B cell (primary cell): Measurements from ENCODE around the gene ASB18. TPM values are rescaled to one million over a fixed set of nuclear protein-coding genes. Genes with fewer than 3 reads are reported as not detected.

ENCODE experiments used
- ATAC-seq: fragments of 200-7000 bp; cut with Tn5 transposase; one replicate; pipeline ENCODE4 v1.10.0; 2021; ENCODE audit warnings: low read depth, mild to moderate bottlenecking, moderate number of reproducible peaks, moderate library complexity
- CTCF ChIA-PET: fragments of 350-600 bp; sonication (Branson Sonifier 250); formaldehyde crosslinking; loops from one replicate; lab custom pipeline; 2021; ENCODE audit warnings: antibody characterized with exemption, inconsistent platforms; lab: Charles Lee
- POLR2A ChIA-PET: fragments of 350-600 bp; sonication (Branson Sonifier 250); formaldehyde crosslinking; loops from one replicate; lab custom pipeline; 2021; ENCODE audit warnings: antibody characterized with exemption; lab: Charles Lee
- DNase-seq: peaks from one replicate; pipeline ENCODE4 v3.0.0; 2013
- H2AFZ ChIP-seq: 2 replicates; pipeline ENCODE4 v1.6.1; 2012; ENCODE audit warnings: mild to moderate bottlenecking, low read depth, low read length; ENCODE audit not compliant: insufficient read depth, poor library complexity, severe bottlenecking
- H3K27ac ChIP-seq, 2 donors: 1 replicate in 1 of 2; 2 replicates in 1 of 2; pipeline ENCODE4 v1.5.1; 2012 to 2013; ENCODE audit warnings: low read length in 2 of 2, mild to moderate bottlenecking in 2 of 2, moderate library complexity in 1 of 2
- H3K27me3 ChIP-seq, 4 experiments: fragments of 200-600 bp in 1 of 4; sonication (generic) in 1 of 4; replicated peaks in 1 of 4; 1 replicate in 2 of 4; 2 replicates in 2 of 4; pipeline versions ENCODE4 v1.6.1 to v1.7.0; 2013 to 2016; ENCODE audit warnings: low read length in 3 of 4, mild to moderate bottlenecking in 2 of 4, mixed read lengths in 1 of 4, moderate library complexity in 1 of 4; ENCODE audit not compliant: insufficient read depth in 4 of 4, control insufficient read depth in 3 of 4; ENCODE audit errors: control extremely low read depth in 1 of 4
- H3K36me3 ChIP-seq, 2 experiments: replicated peaks in 1 of 2; 1 replicate in 1 of 2; 2 replicates in 1 of 2; pipeline versions ENCODE4 v1.6.1 to v1.7.1; 2013; ENCODE audit warnings: low read length in 1 of 2; ENCODE audit not compliant: insufficient read depth in 2 of 2, control insufficient read depth in 1 of 2; ENCODE audit errors: control extremely low read depth in 1 of 2, extremely low read depth in 1 of 2
- H3K4me1 ChIP-seq, 2 donors: fragments of 200-600 bp in 1 of 2; sonication (generic) in 1 of 2; 1 replicate in 1 of 2; 2 replicates in 1 of 2; pipeline versions ENCODE4 v1.5.1 to v1.6.1; 2013 to 2017; ENCODE audit warnings: low read length in 2 of 2; ENCODE audit not compliant: control insufficient read depth in 2 of 2, insufficient read depth in 2 of 2
- H3K4me2 ChIP-seq: replicated peaks from 2 replicates; pipeline ENCODE3; 2012; ENCODE audit warnings: mild to moderate bottlenecking, low read depth, low read length; ENCODE audit not compliant: poor library complexity, severe bottlenecking
- H3K4me3 ChIP-seq, 5 experiments: fragments of 200-600 bp in 1 of 5; sonication (generic) in 1 of 5; 1 replicate in 3 of 5; 2 replicates in 2 of 5; pipeline versions ENCODE4 v1.5.1 to v1.7.0; 2011 to 2016; ENCODE audit warnings: low read length in 4 of 5, mild to moderate bottlenecking in 4 of 5, low read depth in 2 of 5, control low read depth in 1 of 5, moderate library complexity in 1 of 5; ENCODE audit not compliant: insufficient read depth in 1 of 5; ENCODE audit errors: control extremely low read depth in 1 of 5, extremely low read depth in 1 of 5
- H3K79me2 ChIP-seq: fragments of 200-600 bp; sonication (generic); one replicate; pipeline ENCODE4 v1.6.0; 2016; ENCODE audit warnings: low read length; ENCODE audit not compliant: control insufficient read depth, insufficient read depth
- H3K9ac ChIP-seq: fragments of 200-600 bp; sonication (generic); 2 replicates; pipeline ENCODE4 v1.6.1; 2017; ENCODE audit warnings: mild to moderate bottlenecking, low read length, moderate library complexity
- H3K9me3 ChIP-seq, 3 donors: one replicate each; pipeline versions ENCODE4 v1.6.1 to v1.7.1; 2013; ENCODE audit warnings: low read length in 2 of 3; ENCODE audit not compliant: control insufficient read depth in 2 of 3, insufficient read depth in 1 of 3; ENCODE audit errors: control extremely low read depth in 1 of 3
- H4K20me1 ChIP-seq: 2 replicates; pipeline ENCODE4 v1.6.0; 2012; ENCODE audit warnings: mild to moderate bottlenecking, low read length; ENCODE audit not compliant: insufficient read depth, control insufficient read depth, poor library complexity, severe bottlenecking
- H3K27ac Mint-ChIP-seq: one replicate; pipeline ENCODE4 v1.8.0; 2021; ENCODE audit warnings: mixed read lengths
- H3K27me3 Mint-ChIP-seq: one replicate; pipeline ENCODE4 v1.8.0; 2021; ENCODE audit warnings: mixed read lengths
- H3K4me1 Mint-ChIP-seq: one replicate; pipeline ENCODE4 v1.8.0; 2021; ENCODE audit warnings: mixed read lengths
- H3K4me3 Mint-ChIP-seq: one replicate; pipeline ENCODE4 v1.8.0; 2021; ENCODE audit warnings: mixed read lengths
- H3K9me3 Mint-ChIP-seq: one replicate; pipeline ENCODE4 v1.8.0; 2022; ENCODE audit warnings: mixed read lengths; ENCODE audit not compliant: insufficient read depth
- CTCF ChIP-seq: fragments of 200-600 bp; IDR thresholded peaks from one replicate; pipeline ENCODE4 v1.8.0; 2022; ENCODE audit warnings: antibody characterized with exemption, mild to moderate bottlenecking
- EZH2 ChIP-seq: IDR thresholded peaks from 2 replicates; pipeline ENCODE4 v1.6.1; 2012; ENCODE audit warnings: borderline replicate concordance, low read depth, mild to moderate bottlenecking, moderate library complexity, low read length; ENCODE audit not compliant: insufficient read depth, poor library complexity, severe bottlenecking
- WGBS: methylation state at CpG from one replicate; pipeline ENCODE4 v1.1.5; 2013; ENCODE audit warnings: missing lambda C conversion rate; ENCODE audit not compliant: insufficient coverage; 5-methylcytosine and 5-hydroxymethylcytosine counted together
- intact Hi-C: fragments of 100-400 bp; cut with micrococcal nuclease; formaldehyde crosslinking; loops from one replicate; pipeline ENCODE4 v1.10.0; 2022
- polyA plus RNA-seq: library from polyadenylated mRNA; depleted of rRNA; stranded (reverse); fragments of >200 nt; gene quantifications from 2 replicates; pipeline ENCODE4 v1.2.3, GENCODE V29; 2012
- total RNA-seq, 2 donors: library from RNA; stranded (reverse); fragments of 120-200 nt in 1 of 2; gene quantifications; 1 replicate in 1 of 2; 2 replicates in 1 of 2; pipeline versions ENCODE4 v1.2.3 to v1.2.4, GENCODE V29; 2013 to 2022

Gene ASB18
- total and polyA plus RNA-seq, 2 donors (not counting 1 experiment from before 2014, with no cell fraction given), result not detected

- H3K36me3 ChIP-seq, result no peaks in the 10 kb centered on the region
- H3K4me1 ChIP-seq, result peaks cover 3 to 6% of the 10 kb centered on the region in 2 donors
- WGBS, result 56% methylated on average over 17 of the region's 21 CpGs
- no peak overlapping the region for H3K4me3 Mint-ChIP-seq
- CTCF ChIA-PET, result no interaction called here
- H3K4me3 ChIP-seq, result no peak overlapping the region
- H2AFZ ChIP-seq, result no peak overlapping the region
- POLR2A ChIA-PET, result no interaction called here
- no peaks in the 10 kb centered on the region for H3K9me3 Mint-ChIP-seq
- ATAC-seq, result no peak
- peaks cover 4% of the 10 kb centered on the region for H3K4me1 Mint-ChIP-seq
- no peak overlapping the region for H3K9ac ChIP-seq
- intact Hi-C loops, result no loop called here
- no peak overlapping the region for H3K27ac Mint-ChIP-seq
- H3K27me3 Mint-ChIP-seq, result peaks cover 62% of the 10 kb centered on the region
- H3K27ac ChIP-seq, result no peak overlapping the region
- no peak for DNase-seq
- no peak overlapping the region for H3K4me2 ChIP-seq
- no peaks in the 10 kb centered on the region for H3K79me2 ChIP-seq
- H3K27me3 ChIP-seq, result peaks cover 0 to 81% (median 38%) of the 10 kb centered on the region in 4 experiments
- peaks cover 0 to 30% (median 1%) of the 10 kb centered on the region in 3 donors for H3K9me3 ChIP-seq
- H4K20me1 ChIP-seq, result no peaks in the 10 kb centered on the region
- TF ChIP-seq EZH2 (no peak), CTCF (no peak)
Observed at GRCh38 chr2:236176951-236177350, 87.3 kb downstream of the ASB18 start.

GRCh38 chr2:236176417-236176816 lies 87.8 kb downstream of the ASB18 start:
- Mint-ChIP-seq H3K27ac (no peak overlapping the region), H3K4me3 (no peak overlapping the region), H3K4me1 (peaks cover 4% of the 10 kb centered on the region), H3K9me3 (no peaks in the 10 kb centered on the region), H3K27me3 (peaks cover 62% of the 10 kb centered on the region)
- Histone ChIP-seq H3K36me3 (no peaks in the 10 kb centered on the region), H3K9ac (no peak overlapping the region), H3K4me3 (no peak overlapping the region), H3K79me2 (no peaks in the 10 kb centered on the region), H3K4me2 (no peak overlapping the region), H4K20me1 (no peaks in the 10 kb centered on the region), H3K27me3 (peaks cover 0 to 81% (median 38%) of the 10 kb centered on the region in 4 experiments), H3K9me3 (peaks cover 0 to 33% (median 1%) of the 10 kb centered on the region in 3 donors), H2AFZ (no peak overlapping the region), H3K4me1 (peaks cover 3 to 6% of the 10 kb centered on the region in 2 donors), H3K27ac (no peak overlapping the region)
- ChIA-PET CTCF (interaction anchor here (0.9 kb wide), 1 partner anchor 12 kb away, joined by 3 read pairs; no protein-coding TSS in a partner anchor), POLR2A (no interaction called here)
- no peak for TF ChIP-seq EZH2
- TF ChIP-seq CTCF, result no peak
- DNase-seq (no peak), ATAC-seq (no peak)
- intact Hi-C loops, result no loop called here
- WGBS, result 8% methylated on average over 7 of the region's 7 CpGs
